HG02973 (cell line): Measurements from ENCODE around the gene NRCAM.
A peak's percentile ranks its signal among the peaks of the same experiment; 100 is the strongest.

Experiments used
- ATAC-seq: cut with Tn5 transposase; IDR thresholded peaks from one replicate; pipeline ENCODE4 v1.9.1; 2021; ENCODE audit warnings: moderate library complexity; ENCODE audit not compliant: unreplicated experiment

NRCAM gene

DNA sequence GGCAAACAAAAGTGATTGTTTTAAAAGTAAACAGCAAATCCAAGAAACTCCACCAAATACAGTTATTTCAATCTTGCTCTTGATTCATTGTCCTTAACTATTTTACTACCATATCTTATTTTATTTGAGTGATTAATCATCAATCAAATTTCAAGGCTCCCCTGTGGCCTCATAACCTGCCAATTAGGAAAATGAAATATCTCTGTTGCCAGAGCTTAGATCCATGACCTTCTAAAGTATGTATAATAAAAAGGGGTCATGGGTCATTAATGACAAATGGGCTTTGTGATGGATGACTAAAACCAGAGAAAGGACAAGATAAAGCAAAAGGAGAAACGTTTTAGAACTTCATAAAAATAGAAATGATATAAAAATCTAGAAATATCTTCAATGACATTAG, 28.5 kb downstream of the NRCAM start:
- no peak for ATAC-seq

GRCh38 chr7:108425714-108426275, 30.4 kb downstream of the NRCAM start:
- no peak for ATAC-seq

GRCh38 chr7:108424013-108424412, 32.2 kb downstream of the NRCAM start:
- ATAC-seq, result no peak

DNA sequence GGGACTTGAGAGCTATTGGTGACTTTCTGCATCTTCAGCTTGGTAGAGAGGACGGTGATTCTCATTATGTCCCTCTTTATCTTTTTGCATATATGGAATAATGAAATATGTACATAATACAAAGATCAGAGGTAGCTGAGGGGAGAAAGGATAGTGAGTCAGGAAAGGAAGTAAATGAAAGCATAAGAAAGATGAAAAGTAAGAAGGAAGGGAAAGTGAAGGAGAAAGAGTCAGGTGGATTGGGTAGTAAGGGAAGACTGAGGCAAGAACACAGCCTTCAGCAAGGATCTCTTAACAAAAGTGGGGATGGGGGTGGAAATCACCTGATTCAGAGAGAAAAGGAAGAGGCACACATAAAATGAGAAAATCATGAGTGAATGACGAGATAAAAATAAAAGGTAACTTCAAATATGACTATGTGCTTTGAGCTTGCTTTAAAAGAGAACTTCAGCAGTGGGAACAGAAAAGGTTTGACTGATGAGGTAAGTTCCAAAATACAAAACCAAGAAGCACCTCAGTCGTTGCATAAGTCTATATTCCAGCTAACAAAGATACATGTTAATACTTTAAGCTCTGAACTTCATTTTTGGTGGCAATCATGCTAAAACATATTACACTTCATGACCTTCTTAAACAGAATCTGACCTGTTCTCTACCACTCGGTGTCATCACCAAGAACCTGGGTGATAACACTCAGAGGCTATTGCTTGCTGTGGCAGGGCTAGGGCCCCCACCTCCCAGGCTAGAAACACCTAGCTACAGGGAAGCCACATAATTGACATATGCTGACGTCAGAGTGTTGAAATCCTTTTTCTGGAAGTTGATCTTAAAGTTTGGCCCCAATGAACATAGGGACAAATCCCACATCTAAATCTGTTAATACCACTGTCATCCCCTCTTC, 32.9 kb downstream of the NRCAM start:
- no peak for ATAC-seq

DNA sequence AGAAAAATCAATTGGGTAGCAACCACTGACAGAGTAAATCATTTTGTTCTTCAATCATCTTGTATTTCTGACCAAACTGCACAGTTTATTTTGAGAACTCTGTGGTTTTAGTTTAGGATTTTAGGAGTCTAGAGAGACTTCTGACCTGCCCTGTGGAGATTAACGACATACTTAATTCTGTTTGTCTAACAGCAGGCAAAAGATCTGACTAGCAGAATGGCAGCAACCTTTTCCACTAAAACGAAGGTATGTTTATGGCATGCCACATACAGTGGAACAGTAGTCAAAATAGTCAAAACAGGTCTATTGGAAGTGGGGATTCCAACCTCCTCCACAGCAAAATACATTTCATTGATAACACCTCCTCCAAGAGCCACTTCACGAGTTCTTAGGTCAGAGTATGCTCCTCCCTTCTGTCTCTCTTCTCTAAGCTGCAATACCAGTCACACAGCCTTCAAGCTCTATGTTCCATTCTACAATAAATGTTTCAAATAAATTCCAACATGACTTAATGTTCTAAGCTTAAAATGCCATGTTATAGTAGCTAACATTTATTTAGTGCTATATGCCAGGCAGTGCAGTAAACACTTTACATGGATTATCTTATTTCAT, 34.4 kb downstream of the NRCAM start:
- no peak for ATAC-seq

- ATAC-seq, result no peak
These were observed 36.0 kb downstream of the NRCAM start for GRCh38 chr7:108419961-108420908.

GRCh38 chr7:108418946-108419345, 37.3 kb downstream of the NRCAM start:
- no peak for ATAC-seq

GRCh38 chr7:108417926-108418325, 38.3 kb downstream of the NRCAM start:
- no peak for ATAC-seq

- ATAC-seq, result no peak
These were observed 39.1 kb downstream of the NRCAM start for GRCh38 chr7:108417144-108417543.

- peak; percentile 86 for ATAC-seq
These were observed 40.3 kb downstream of the NRCAM start for GRCh38 chr7:108415821-108416536.

- no peak for ATAC-seq
These were observed 41.2 kb downstream of the NRCAM start for GRCh38 chr7:108415084-108415483.

DNA sequence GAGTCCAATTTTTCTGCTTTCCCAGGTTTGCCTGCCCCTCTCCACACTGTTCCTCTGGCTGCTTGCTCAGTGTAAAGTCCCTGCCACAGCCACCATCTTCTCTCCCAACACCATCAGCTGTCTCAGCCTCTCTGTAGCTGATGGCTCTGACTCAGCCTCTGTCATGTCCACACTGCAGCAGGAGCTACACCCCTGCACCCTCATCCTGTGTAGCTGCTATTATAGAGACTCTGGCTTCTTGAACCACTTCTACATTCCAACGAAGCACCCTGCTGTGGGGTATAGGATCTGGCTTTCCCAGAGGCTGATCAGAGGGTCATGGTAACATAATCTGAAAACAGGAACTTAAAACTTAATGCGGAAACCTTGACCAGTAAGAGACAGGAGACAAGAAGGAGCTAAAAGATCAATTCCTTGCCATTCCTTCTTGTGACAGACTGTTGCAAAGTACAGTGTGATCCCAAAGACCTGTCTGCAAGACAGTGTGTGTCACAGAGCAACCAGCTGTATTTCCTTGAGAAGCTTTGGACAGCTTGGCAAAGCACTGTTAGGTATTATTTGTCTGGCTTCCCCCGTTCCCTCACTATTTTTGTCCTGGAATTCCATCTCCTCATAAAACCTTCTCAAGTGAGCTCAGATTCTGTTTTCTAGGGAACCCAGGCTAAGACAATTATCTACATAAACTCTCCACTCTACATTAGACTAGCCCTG, 42.3 kb downstream of the NRCAM start:
- ATAC-seq, result no peak

DNA sequence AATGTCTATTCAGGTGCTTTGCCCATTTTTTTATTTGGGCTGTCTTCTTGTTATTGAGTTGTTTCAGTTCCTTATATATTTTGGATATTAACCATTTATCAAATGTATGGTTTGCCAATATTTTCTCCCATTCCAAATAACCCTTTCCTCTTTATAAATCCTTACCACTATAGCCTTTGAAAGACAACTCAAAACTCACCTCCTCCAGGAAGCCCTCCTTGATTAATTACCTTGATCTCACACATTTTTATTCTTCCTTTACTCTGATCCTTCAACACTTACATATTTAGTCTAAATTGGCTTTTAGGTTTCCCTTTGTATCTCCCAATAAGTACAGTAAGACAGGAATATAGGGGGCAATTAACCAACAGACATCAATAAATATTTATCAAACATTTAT, 42.9 kb downstream of the NRCAM start:
- no peak for ATAC-seq

GRCh38 chr7:108409146-108409545, 47.1 kb downstream of the NRCAM start:
- no peak for ATAC-seq

DNA sequence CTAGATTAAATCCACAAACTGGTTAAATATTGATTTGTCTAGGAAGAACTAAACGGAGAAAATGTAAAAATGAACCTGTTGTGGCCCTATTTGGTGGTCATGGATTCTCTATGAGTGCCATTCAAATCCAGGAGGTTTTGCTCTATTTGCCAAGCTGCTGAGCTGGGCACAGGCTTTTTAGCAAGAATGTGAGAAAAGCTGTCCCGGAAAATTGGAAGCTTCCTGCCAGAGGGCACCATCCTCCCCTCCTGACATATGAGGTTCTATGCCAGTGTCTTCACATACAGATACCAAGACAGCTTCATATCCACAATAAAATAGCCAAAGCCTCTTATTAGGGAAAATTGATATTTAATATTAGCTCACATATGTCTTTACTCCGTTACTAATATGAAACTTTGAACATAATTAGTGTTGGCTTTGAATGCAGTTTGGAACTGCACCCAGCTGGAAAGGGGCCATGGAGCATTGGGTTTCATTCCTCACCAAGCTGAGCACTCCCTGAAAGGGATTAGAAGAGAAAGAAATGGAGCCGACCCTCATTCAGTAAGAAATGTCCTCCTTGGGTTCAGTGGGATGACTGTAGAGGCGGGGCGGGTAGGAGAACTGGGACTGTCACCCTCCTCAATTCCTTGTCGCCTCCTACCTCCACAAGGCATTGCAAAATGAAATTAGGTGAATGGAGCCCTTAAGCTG, 47.8 kb downstream of the NRCAM start:
- no peak for ATAC-seq

- no peak for ATAC-seq
These were observed 48.6 kb downstream of the NRCAM start for GRCh38 chr7:108407676-108408075.

- ATAC-seq, result no peak
These were observed 49.9 kb downstream of the NRCAM start for GRCh38 chr7:108406222-108406890.
